ENCODE measurements around the gene CDA. TPM values are rescaled to one million over a fixed set of nuclear protein-coding genes. Genes with fewer than 3 reads are reported as not detected.

The CDA gene
- total RNA-seq, 1 donor from 2014 or later: 1.5 TPM

DNA sequence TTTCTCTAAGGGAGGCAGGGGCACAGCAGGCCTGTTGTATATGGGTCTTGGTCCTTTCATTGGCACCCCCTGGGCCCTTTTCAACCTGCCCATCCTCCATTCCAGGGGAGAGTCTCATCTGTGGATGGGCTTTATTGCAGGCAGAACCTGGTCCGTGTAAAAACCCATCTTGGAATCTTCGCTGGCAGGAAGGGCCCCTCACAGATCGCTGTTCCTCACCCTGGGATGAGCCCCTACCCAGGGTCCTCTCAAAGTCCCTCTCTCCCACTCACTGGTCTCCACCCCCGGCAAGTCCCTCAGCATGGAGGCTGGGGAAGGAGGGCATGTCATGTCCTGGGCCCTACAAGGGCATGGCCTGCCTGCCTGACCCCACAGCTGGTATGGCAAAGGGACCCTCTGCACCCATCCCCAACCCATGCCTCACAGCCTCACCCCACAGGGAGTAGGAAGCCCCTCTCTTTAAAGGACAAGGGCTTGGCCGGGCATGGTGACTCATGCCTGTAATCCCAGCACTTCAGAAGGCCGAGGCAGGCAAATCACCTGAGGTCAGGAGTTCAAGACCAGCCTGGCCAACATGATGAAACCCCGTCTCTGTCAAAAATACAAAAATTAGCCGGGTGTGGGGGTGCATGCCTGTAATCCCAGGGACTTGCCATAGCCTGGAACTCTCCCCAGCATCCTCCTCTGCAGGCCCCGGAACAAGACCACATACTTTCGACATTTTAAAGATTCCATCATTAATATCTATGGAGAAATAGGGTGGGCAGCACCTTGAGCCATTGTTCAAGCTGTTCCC, 13.2 kb upstream of the CDA start:
- Mint-ChIP-seq H3K36me3 (no peaks in the 10 kb centered on the region), H3K27ac (no peak overlapping the region), H3K4me1 (ENCODE audit: unreplicated experiment) (no peaks in the 10 kb centered on the region), H3K9me3 (no peaks in the 10 kb centered on the region), H3K4me3 (no peak overlapping the region), H3K27me3 (peaks cover 39% of the 10 kb centered on the region)
- no peak for DNase-seq (ENCODE audit: extremely low spot score, unreplicated experiment)
- TF ChIP-seq, protein P1, sequence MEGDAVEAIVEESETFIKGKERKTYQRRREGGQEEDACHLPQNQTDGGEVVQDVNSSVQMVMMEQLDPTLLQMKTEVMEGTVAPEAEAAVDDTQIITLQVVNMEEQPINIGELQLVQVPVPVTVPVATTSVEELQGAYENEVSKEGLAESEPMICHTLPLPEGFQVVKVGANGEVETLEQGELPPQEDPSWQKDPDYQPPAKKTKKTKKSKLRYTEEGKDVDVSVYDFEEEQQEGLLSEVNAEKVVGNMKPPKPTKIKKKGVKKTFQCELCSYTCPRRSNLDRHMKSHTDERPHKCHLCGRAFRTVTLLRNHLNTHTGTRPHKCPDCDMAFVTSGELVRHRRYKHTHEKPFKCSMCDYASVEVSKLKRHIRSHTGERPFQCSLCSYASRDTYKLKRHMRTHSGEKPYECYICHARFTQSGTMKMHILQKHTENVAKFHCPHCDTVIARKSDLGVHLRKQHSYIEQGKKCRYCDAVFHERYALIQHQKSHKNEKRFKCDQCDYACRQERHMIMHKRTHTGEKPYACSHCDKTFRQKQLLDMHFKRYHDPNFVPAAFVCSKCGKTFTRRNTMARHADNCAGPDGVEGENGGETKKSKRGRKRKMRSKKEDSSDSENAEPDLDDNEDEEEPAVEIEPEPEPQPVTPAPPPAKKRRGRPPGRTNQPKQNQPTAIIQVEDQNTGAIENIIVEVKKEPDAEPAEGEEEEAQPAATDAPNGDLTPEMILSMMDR (conservative IDR thresholded peaks at IDR 0.05): no peak

DNA sequence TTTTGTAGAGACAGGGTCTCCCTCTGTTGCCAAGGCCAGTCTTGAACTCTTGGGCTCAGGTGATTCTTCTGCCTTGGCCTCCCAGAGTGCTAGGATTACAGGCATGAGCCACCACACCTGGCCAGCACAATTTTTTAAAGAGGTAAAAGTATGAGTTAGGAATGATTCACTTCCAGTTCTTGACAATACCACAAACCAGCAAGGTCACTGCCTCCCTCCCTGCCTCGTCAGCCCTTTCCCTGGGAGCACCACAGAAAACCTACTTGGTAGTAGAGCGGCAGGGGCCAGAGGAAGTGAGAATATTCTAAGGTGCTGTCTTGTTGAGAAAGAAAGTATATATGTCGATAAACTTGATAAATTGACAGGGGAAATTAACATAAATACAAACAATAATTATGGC, 10.8 kb upstream of the CDA start:
- H3K27ac Mint-ChIP-seq: no peak overlapping the region
- no peaks in the 10 kb centered on the region for H3K4me1 Mint-ChIP-seq (ENCODE audit: unreplicated experiment)
- peaks cover 33% of the 10 kb centered on the region for H3K27me3 Mint-ChIP-seq
- no peak overlapping the region for H3K4me3 Mint-ChIP-seq
- H3K9me3 Mint-ChIP-seq: no peaks in the 10 kb centered on the region
- no peaks in the 10 kb centered on the region for H3K36me3 Mint-ChIP-seq
- no peak for DNase-seq (ENCODE audit: extremely low spot score, unreplicated experiment)
- TF ChIP-seq, protein P1 (conservative IDR thresholded peaks at IDR 0.05): no peak

DNA sequence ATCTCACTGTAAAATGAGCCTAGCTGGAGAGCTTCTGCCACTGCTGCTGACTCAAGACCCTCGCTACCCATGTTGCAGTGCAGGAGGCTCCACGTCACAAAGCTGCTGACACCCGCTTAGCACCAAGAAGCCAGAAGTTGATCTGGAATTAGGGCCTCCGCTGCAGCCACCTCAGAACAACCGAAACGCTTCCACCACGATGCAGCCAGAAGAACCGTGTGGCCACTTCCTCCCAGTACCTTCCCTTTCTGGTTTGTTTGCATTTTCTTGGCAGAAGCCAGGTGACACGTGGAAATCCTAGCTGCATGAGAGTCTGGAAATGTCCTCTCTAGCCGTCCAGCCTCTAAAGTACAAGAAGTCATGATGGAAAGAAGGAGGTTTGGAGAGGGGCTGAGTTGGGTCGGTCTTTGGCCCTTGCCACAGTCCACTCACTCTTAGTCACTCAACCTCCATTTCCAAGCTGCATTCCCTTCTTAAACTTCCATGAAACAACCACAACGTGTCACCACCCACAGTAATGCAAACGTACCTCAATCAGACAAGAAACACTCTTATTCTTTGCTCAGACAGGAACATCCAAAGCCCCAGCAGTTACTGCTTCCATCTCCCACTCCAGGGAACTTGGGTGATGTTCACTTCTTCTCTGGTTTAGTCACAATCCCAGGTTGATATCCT, 10.0 kb upstream of the CDA start:
- H3K4me1 Mint-ChIP-seq (ENCODE audit: unreplicated experiment): no peaks in the 10 kb centered on the region
- no peak overlapping the region for H3K4me3 Mint-ChIP-seq
- H3K27me3 Mint-ChIP-seq: peaks cover 26% of the 10 kb centered on the region
- no peak overlapping the region for H3K27ac Mint-ChIP-seq
- TF ChIP-seq, protein P1 (conservative IDR thresholded peaks at IDR 0.05): no peak
- H3K9me3 Mint-ChIP-seq: no peaks in the 10 kb centered on the region
- no peak for DNase-seq (ENCODE audit: extremely low spot score, unreplicated experiment)
- no peaks in the 10 kb centered on the region for H3K36me3 Mint-ChIP-seq

DNA sequence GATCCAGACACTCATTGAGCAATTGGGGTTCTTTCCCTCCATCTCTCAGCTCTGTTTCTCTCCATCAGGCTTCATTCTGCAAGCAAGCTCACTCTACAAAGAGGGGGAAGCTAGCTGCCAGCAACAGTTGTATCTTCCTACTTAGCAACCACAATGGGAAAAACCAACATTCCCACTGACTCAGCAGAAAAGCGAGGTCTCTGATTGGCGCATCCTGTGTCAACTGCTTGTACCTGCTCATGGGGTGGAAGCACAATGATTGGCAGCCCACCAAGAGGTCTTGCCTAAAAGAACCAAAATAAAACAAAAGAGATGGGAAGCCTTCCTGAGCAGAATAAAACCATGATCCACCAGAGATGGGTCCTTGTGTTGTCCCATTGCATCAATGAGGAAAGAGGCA, 4.0 kb upstream of the CDA start:
- TF ChIP-seq, protein P1 (conservative IDR thresholded peaks at IDR 0.05): no peak
- no peaks in the 10 kb centered on the region for H3K9me3 Mint-ChIP-seq
- H3K4me3 Mint-ChIP-seq: no peak overlapping the region
- DNase-seq (ENCODE audit: extremely low spot score, unreplicated experiment): no peak
- H3K36me3 Mint-ChIP-seq: no peaks in the 10 kb centered on the region
- H3K27ac Mint-ChIP-seq: no peak overlapping the region
- peaks cover 45% of the 10 kb centered on the region for H3K27me3 Mint-ChIP-seq
- H3K4me1 Mint-ChIP-seq (ENCODE audit: unreplicated experiment): peaks cover 8% of the 10 kb centered on the region

DNA sequence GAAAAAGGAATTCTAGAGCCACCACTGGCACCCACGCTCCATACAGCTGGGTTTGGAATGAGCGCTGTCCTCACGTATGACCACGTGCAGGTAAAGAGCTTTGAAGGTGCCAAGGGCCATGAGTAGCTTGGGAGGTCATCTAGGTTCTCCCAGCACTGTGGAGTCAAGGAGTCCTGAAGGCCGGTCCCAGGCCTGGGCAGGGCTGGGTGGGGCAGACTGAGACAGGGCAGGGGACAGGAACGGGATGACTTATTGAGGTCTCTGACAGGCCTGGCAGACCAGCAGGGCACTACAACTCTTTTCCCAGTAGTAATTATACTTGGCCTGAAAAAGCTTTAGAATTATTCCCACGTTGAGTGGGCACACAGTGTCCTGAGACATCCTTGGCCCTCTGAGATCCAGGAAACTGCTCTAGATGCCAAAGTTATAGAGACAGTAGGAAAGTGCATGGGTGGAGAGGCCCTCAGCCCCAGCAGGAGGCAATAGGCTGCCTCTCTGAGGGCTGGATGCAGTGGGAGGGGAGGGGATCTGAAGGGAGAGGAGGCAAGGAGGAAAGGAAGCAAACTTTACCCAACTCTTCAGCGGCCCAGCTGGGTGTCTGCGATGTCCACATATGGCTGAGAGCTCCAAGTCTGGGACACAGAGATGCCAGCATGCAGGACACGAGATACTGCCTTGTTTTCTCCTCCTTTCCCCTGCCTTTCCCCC, 1.8 kb upstream of the CDA start:
- Mint-ChIP-seq H3K4me1 (ENCODE audit: unreplicated experiment) (peaks cover 15% of the 10 kb centered on the region), H3K27me3 (peaks cover 57% of the 10 kb centered on the region), H3K36me3 (no peaks in the 10 kb centered on the region), H3K9me3 (no peaks in the 10 kb centered on the region), H3K27ac (no peak overlapping the region), H3K4me3 (no peak overlapping the region)
- TF ChIP-seq, protein P1 (conservative IDR thresholded peaks at IDR 0.05): no peak
- no peak for DNase-seq (ENCODE audit: extremely low spot score, unreplicated experiment)

All from type B pancreatic cell (in vitro differentiated cells).